ENCODE measurements around the gene LUZP1.

Gene LUZP1

DNA sequence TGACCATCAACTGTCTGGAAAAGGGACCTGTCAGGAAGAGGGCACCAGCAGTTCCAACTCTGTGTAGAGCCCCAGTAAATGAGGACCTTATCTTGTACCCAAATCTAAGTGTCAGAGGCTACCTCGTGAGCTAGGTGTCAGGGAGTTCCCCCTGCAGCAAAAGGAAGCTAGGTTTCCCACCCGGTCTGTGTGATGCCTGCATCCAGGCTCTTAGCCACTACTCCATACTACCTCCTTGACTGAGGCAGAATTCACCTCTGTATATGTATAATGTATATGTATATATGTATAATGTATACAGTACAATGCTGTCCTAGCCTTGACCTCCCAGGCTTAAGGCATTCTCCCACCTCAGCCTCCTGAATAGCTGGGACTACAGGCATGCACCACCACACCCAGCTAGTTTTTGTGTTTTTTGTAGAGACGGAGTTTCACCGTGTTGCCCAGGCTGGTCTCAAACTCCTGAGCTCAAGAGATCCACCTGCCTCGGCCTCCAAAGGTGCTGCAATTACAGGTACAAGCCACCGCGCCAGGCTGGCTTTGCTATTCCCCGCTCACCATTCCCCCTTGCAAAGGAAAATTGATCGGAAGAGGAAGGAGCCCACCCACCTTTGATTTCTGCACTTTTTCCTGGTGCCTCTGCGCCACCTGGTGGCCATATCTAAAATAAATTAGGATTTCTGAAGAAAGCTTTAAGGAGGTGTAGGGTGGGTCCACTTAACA, 15.7 kb upstream of the LUZP1 start:
- H3K36me3 ChIP-seq = no peaks in the 10 kb centered on the region
- H3K27me3 ChIP-seq (ENCODE audit: insufficient read depth, low read depth, severe bottlenecking) = no peaks in the 10 kb centered on the region
- no peaks in the 10 kb centered on the region for H3K9me3 ChIP-seq (ENCODE audit: severe bottlenecking)
- peak; percentile 33 for DNase-seq
- no peak overlapping the region for H3K27ac ChIP-seq
- H3K4me3 ChIP-seq (ENCODE audit: low read depth, low read length) = no peak overlapping the region
- TF ChIP-seq, protein P1, sequence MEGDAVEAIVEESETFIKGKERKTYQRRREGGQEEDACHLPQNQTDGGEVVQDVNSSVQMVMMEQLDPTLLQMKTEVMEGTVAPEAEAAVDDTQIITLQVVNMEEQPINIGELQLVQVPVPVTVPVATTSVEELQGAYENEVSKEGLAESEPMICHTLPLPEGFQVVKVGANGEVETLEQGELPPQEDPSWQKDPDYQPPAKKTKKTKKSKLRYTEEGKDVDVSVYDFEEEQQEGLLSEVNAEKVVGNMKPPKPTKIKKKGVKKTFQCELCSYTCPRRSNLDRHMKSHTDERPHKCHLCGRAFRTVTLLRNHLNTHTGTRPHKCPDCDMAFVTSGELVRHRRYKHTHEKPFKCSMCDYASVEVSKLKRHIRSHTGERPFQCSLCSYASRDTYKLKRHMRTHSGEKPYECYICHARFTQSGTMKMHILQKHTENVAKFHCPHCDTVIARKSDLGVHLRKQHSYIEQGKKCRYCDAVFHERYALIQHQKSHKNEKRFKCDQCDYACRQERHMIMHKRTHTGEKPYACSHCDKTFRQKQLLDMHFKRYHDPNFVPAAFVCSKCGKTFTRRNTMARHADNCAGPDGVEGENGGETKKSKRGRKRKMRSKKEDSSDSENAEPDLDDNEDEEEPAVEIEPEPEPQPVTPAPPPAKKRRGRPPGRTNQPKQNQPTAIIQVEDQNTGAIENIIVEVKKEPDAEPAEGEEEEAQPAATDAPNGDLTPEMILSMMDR (IDR thresholded peaks at IDR 0.05; ENCODE audit: low read depth, low read length) = peak; percentile 58

DNA sequence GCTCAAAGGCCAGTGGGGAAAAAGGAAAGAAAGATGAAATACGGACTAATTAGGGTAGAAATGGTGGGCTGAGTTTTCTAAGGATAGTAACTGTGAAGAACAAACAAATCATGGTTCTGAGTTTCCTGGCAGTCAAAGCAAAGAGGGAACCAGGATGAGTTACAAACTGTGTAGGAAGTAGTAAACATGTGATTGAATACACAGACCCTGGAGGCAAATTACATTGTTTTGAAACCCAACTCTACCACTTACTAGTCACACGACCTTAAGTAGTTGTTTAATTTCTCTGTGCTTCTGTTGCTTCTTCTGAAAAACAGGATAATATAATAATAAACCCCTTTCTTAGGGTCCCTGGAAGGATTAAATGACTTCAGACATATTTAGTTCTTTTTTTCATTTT, 11.2 kb upstream of the LUZP1 start:
- DNase-seq = no peak
- H3K9me3 ChIP-seq (ENCODE audit: severe bottlenecking) = no peaks in the 10 kb centered on the region
- H3K4me3 ChIP-seq (ENCODE audit: low read depth, low read length) = no peak overlapping the region
- no peaks in the 10 kb centered on the region for H3K27me3 ChIP-seq (ENCODE audit: insufficient read depth, low read depth, severe bottlenecking)
- TF ChIP-seq, protein P1 (IDR thresholded peaks at IDR 0.05; ENCODE audit: low read depth, low read length) = no peak
- H3K27ac ChIP-seq = no peak overlapping the region
- H3K36me3 ChIP-seq = no peaks in the 10 kb centered on the region

DNA sequence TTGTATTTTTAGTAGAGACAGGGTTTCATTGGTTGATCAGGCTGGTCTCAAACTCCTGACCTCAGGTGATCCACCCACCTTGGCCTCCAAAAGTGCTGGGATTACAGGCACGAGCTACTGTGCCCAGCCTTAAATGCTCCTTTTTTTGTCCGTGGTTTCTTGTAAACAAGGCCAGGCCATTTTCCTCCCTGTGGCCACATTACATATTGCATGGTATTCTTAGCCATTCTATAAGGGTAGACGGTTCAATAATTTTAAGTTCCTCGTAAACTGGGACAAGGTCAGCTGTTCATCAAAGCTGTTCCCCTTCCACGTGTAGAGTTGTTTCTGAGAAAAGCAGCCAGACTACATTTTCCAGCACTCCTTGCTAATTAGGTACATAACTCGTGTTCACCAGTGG, 10.3 kb upstream of the LUZP1 start:
- Histone ChIP-seq H3K4me3 (ENCODE audit: low read depth, low read length) (no peak overlapping the region), H3K9me3 (ENCODE audit: severe bottlenecking) (no peaks in the 10 kb centered on the region), H3K27ac (no peak overlapping the region), H3K36me3 (no peaks in the 10 kb centered on the region), H3K27me3 (ENCODE audit: insufficient read depth, low read depth, severe bottlenecking) (no peaks in the 10 kb centered on the region)
- TF ChIP-seq, protein P1 (IDR thresholded peaks at IDR 0.05; ENCODE audit: low read depth, low read length) = no peak
- no peak for DNase-seq

DNA sequence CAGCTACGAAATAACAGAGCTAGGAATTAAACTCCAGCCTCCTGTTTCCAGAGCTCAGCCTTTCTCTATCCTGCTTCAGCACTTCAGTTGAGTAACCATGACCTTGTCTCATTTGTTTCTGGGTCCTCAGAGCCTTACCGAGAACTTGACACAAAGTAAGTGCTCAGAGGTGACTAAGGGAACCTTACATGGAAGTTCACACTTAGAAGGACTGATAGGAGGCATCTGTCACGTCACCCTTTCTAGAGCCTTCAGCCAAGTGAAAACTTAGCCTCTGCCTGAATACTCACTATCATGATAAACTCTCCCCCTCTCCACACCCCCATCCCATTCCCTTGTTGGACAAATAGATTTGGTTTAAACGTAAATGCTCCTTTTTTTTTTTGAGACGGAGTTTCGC, 9.8 kb upstream of the LUZP1 start:
- TF ChIP-seq, protein P1 (IDR thresholded peaks at IDR 0.05; ENCODE audit: low read depth, low read length) = no peak
- Histone ChIP-seq H3K4me3 (ENCODE audit: low read depth, low read length) (no peak overlapping the region), H3K27ac (no peak overlapping the region), H3K36me3 (no peaks in the 10 kb centered on the region), H3K27me3 (ENCODE audit: insufficient read depth, low read depth, severe bottlenecking) (no peaks in the 10 kb centered on the region), H3K9me3 (ENCODE audit: severe bottlenecking) (no peaks in the 10 kb centered on the region)
- no peak for DNase-seq

DNA sequence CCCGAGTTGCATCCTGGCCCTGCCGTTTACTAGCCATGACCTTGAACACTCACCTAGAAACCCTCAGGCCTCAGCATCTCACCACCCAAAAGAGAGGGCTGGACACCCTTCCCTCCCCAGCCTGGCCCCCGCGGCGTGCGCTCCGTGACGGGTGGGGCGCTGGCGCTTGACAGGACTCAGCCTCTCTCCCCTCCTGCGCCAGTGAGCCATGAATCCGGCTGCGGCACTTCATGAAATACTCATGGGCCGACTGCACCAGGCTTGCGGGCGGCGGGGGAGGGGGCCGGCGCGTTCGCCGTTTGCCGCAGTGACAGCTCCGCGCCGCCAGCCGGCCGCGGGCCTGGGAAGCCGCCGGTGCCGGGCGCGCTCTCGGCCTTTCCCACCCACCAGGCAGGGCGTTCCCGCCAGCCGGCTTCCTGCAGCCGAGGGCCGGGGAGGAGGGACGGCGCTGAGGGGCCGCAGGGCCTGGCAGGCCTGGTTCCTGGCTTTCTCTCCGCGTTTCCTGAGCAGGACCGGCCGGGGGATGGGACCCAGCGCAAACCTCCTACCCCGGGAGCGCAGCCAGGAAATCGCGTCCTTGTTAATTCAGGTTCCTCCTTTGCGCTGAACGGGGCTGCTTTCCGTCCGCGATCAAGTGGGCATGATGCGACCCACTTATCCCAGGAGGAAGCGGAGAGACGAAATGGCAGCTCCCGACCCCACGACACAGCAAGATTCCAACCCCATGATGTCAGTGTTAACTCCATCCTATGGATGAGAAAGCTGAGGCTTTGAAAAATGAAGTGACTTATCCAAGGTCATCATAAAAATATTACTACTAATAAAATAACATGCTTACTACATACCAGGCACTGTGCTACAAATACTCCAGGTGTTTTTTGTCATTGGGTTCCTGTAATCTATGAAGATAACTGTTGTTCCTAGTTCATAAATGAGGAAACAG, 9.1 kb upstream of the LUZP1 start:
- peak; percentile 38 for DNase-seq

More for the DNA sequence above, 9.1 kb upstream of the LUZP1 start:
- Histone ChIP-seq H3K27me3 (ENCODE audit: insufficient read depth, low read depth, severe bottlenecking) (no peaks in the 10 kb centered on the region), H3K9me3 (ENCODE audit: severe bottlenecking) (no peaks in the 10 kb centered on the region), H3K27ac (no peak overlapping the region), H3K4me3 (ENCODE audit: low read depth, low read length) (peak overlapping the region; percentile 41), H3K36me3 (no peaks in the 10 kb centered on the region)
- TF ChIP-seq, protein P1 (IDR thresholded peaks at IDR 0.05; ENCODE audit: low read depth, low read length) = no peak

All from WERI-Rb-1 (cell line).